ENCODE data around the gene NKAIN4. TPM values are rescaled to one million over a fixed set of nuclear protein-coding genes. Genes with fewer than 3 reads are reported as not detected.

Gene NKAIN4
- total and polyA plus RNA-seq, 2 experiments from 2014 or later = 12.6 to 13.2 TPM

- TF ChIP-seq REST (IDR thresholded peaks at IDR 0.05; ENCODE audit: unreplicated experiment) = no peak
- no peak for TF ChIP-seq CTCF (conservative IDR thresholded peaks at IDR 0.05; ENCODE audit: low read depth in 2 of 2)
These were observed 39.7 kb downstream of the NKAIN4 start (continued) for GRCh38 chr20:63214514-63214913.

GRCh38 chr20:63212792-63213191, 41.5 kb downstream of the NKAIN4 start:
- no peaks in the 10 kb centered on the region for H3K27me3 ChIP-seq (ENCODE audit: insufficient read depth)
- peaks cover 14% of the 10 kb centered on the region; the same call in 1 of the 2 replicates for H3F3A ChIP-seq (replicated peaks; ENCODE audit: low read depth)
- no peak for TF ChIP-seq CREB1 (CRISPR knock-in tag; IDR thresholded peaks at IDR 0.05; ENCODE audit: low read depth)
- no peak for TF ChIP-seq ZNF462 (CRISPR knock-in tag; IDR thresholded peaks at IDR 0.05)
- no peak for TF ChIP-seq ZNF114 (CRISPR knock-in tag; IDR thresholded peaks at IDR 0.05)
- no peak for TF ChIP-seq CTCF (conservative IDR thresholded peaks at IDR 0.05; ENCODE audit: low read depth in 2 of 2)
- TF ChIP-seq ZNF331 (CRISPR knock-in tag; IDR thresholded peaks at IDR 0.05; ENCODE audit: low read depth) = no peak
- TF ChIP-seq EZH2phosphoT487 (IDR thresholded peaks at IDR 0.05; ENCODE audit: unreplicated experiment) = no peak
- no peak for TF ChIP-seq JUNB (IDR thresholded peaks at IDR 0.05; ENCODE audit: unreplicated experiment)
- TF ChIP-seq STAT1 (IDR thresholded peaks at IDR 0.05; ENCODE audit: unreplicated experiment) = no peak
- H3K4me3 ChIP-seq = no peak overlapping the region
- H3K4me2 ChIP-seq = no peak overlapping the region
- H3K4me1 Mint-ChIP-seq = peaks cover 27% of the 10 kb centered on the region
- H2AFZ ChIP-seq = no peak overlapping the region
- ATAC-seq (no peak), DNase-seq (ENCODE audit: low spot score) (no peak)
- H3K27me3 Mint-ChIP-seq (ENCODE audit: insufficient read depth, low read depth, poor library complexity) = peaks cover 5% of the 10 kb centered on the region
- H3K36me3 ChIP-seq (ENCODE audit: insufficient read depth) = peaks cover 31% of the 10 kb centered on the region
- peaks cover 15% of the 10 kb centered on the region for H3K4me1 ChIP-seq (ENCODE audit: insufficient read depth)
- H3K4me3 Mint-ChIP-seq = no peak overlapping the region
- H3K9me3 Mint-ChIP-seq = no peaks in the 10 kb centered on the region
- peaks cover 68% of the 10 kb centered on the region for H3K36me3 Mint-ChIP-seq (ENCODE audit: low read depth)
- peak overlapping the region; percentile 72; the same call in 1 of the 2 replicates for H3K27ac ChIP-seq (ENCODE audit: low read depth)
- H3K9me2 ChIP-seq (ENCODE audit: insufficient read depth) = no peaks in the 10 kb centered on the region
- H3K79me2 ChIP-seq (replicated peaks; ENCODE audit: insufficient read depth) = peaks cover 79% of the 10 kb centered on the region
- H3K27ac Mint-ChIP-seq = no peak overlapping the region; the same call in 1 of the 2 replicates
- peaks cover 68% of the 10 kb centered on the region for H4K20me1 ChIP-seq (replicated peaks; ENCODE audit: insufficient read depth)
